Esophagus squamous epithelium (tissue), 5 donors: ENCODE data around the gene CD2. TPM values are rescaled to one million over a fixed set of nuclear protein-coding genes. Genes with fewer than 3 reads are reported as not detected.
A peak's percentile ranks its signal among the peaks of the same experiment; 100 is the strongest.

ENCODE experiments used
- DNase-seq: peaks from one replicate; lab custom pipeline; 2025; lab: John Stamatoyannopoulos, UW
- H3K27ac ChIP-seq, 4 donors: fragments of 200-600 bp; sonication (generic); one replicate each; pipeline ENCODE4 v1.5.1; 2016 to 2019; ENCODE audit warnings: mild to moderate bottlenecking in 1 of 4
- H3K27me3 ChIP-seq, 4 donors: fragments of 200-600 bp; sonication (generic); 1 replicate in 3 of 4; 2 replicates in 1 of 4; pipeline versions ENCODE4 v1.5.1 to v1.6.0; 2017 to 2021; ENCODE audit warnings: antibody characterized with exemption in 1 of 4
- H3K36me3 ChIP-seq, 3 donors: fragments of 200-600 bp; sonication (generic); one replicate each; pipeline ENCODE4 v1.5.1; 2016 to 2019
- H3K4me1 ChIP-seq, 3 donors: fragments of 200-600 bp; sonication (generic); one replicate each; pipeline ENCODE4 v1.5.1; 2017 to 2019
- H3K4me3 ChIP-seq, 4 donors: fragments of 200-600 bp; sonication (generic); 1 replicate in 3 of 4; 2 replicates in 1 of 4; pipeline ENCODE4 v1.5.1; 2016 to 2019; ENCODE audit warnings: mild to moderate bottlenecking in 2 of 4, moderate library complexity in 1 of 4
- H3K9me3 ChIP-seq, 3 donors: fragments of 200-600 bp; sonication (generic); one replicate each; pipeline ENCODE4 v1.5.1; 2016 to 2019
- POLR2A ChIP-seq, 4 donors: fragments of 450-650 bp; IDR thresholded peaks; one replicate each; pipeline ENCODE4 v1.6.1; 2017; ENCODE audit warnings: antibody characterized with exemption in 4 of 4, mild to moderate bottlenecking in 4 of 4, moderate library complexity in 3 of 4
- WGBS, 2 donors: methylation state at CpG; one replicate each; pipeline ENCODE4 v1.1.5; 2018; 5-methylcytosine and 5-hydroxymethylcytosine counted together
- intact Hi-C: fragments of 100-400 bp; cut with DNase I; formaldehyde crosslinking; loops from one replicate; pipeline ENCODE4 v1.15.0; 2022
- total RNA-seq, 4 donors: library from RNA; depleted of rRNA; stranded (reverse); fragments of >200 nt; gene quantifications; one replicate each; pipeline ENCODE4 v1.1.0, GENCODE V29; 2016
- TF ChIP-seq, protein P1 (sequence below), 6 experiments: fragments of 450-650 bp in 4 of 6; fragments of 200-600 bp in 2 of 6; sonication (generic) in 2 of 6; IDR thresholded peaks; one replicate each; pipeline ENCODE4 v1.5.1; 2016 to 2019; ENCODE audit warnings: antibody characterized with exemption in 6 of 6, mild to moderate bottlenecking in 4 of 6, moderate library complexity in 4 of 6
- donor health status: DM: yes; HTN: yes; CAD: no.

The CD2 gene
- total RNA-seq, 4 donors from 2014 or later, result 2.1 to 14.7 (median 5.1) TPM

DNA sequence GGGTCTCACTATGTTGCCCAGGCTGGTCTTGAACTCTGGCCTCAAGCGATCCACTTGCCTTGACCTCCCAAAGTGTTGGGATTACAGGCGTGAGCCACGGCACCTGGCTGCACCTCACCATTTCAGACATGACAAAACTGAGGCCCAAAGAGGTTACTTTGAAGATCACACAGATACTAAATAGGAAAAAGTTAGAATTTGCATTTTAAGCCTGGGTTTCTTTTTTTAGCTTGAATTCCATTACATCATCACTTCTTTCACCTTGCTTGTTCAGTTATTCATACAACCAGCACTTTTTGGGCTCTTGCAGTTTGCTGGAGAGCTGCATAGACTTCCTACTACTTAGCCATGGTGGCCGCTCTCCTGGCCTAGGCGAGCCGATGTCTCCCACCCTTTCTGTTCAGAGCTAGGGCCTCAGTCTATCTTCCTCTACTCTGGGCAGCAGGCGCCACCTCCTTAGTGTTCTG lies 16.3 kb upstream of the CD2 start:
- H3K4me3 ChIP-seq, result no peak overlapping the region
- H3K9me3 ChIP-seq, result peaks cover 0 to 15% (median 4%) of the 10 kb centered on the region in 3 donors
- peaks cover 4 to 28% (median 15%) of the 10 kb centered on the region in 3 donors for H3K4me1 ChIP-seq
- no peak for DNase-seq
- intact Hi-C loops, result loop anchor here (5.0 kb wide), 1 partner anchor 319 kb away; no protein-coding TSS in a partner anchor
- H3K36me3 ChIP-seq, result no peaks in the 10 kb centered on the region
- H3K27ac ChIP-seq, result peak overlapping the region in 3 of 4 donors; percentile 51 to 66 (median 65)
- TF ChIP-seq, protein P1, sequence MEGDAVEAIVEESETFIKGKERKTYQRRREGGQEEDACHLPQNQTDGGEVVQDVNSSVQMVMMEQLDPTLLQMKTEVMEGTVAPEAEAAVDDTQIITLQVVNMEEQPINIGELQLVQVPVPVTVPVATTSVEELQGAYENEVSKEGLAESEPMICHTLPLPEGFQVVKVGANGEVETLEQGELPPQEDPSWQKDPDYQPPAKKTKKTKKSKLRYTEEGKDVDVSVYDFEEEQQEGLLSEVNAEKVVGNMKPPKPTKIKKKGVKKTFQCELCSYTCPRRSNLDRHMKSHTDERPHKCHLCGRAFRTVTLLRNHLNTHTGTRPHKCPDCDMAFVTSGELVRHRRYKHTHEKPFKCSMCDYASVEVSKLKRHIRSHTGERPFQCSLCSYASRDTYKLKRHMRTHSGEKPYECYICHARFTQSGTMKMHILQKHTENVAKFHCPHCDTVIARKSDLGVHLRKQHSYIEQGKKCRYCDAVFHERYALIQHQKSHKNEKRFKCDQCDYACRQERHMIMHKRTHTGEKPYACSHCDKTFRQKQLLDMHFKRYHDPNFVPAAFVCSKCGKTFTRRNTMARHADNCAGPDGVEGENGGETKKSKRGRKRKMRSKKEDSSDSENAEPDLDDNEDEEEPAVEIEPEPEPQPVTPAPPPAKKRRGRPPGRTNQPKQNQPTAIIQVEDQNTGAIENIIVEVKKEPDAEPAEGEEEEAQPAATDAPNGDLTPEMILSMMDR (IDR thresholded peaks at IDR 0.05), result no peak
- TF ChIP-seq POLR2A (IDR thresholded peaks at IDR 0.05), result no peak
- 69 to 82% methylated on average over 4 to 7 of the region's 7 CpGs for WGBS, 2 donors
- no peaks in the 10 kb centered on the region for H3K27me3 ChIP-seq

DNA sequence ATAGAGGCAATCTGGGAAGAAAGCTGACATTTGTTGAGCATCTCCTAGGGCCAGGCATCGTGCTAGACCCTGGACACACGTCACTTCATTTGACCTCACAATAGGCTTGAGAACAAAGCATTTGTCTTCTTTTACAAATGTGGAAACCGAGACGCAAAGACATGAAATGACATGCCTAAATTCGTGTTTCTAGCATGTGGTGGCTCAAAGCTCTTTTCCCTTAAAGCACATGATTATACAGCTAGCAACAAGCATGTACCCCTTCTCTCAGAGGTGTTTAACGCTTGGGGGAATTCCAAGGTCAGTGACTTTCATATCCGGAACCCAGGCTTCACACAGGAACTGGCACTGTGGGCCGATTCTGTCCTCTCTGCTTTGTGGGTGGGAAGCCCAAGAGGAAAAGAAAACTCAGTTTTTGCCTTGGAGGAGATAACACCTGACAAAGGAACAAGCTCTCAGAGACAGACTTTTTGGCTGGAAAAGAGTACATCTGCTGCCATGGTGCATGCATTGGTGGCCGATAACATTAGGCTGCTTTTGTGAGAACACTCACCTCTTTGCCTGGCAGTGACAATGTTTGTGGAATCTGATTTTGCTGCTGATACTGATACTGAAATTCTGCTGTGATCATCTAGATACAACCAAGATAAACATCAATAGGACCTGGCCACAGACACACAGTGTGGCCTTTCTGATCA lies 15.4 kb upstream of the CD2 start:
- Histone ChIP-seq H3K27ac (peak overlapping the region; percentile 51 to 66 (median 64)), H3K36me3 (no peaks in the 10 kb centered on the region), H3K4me1 (peaks cover 4 to 28% (median 15%) of the 10 kb centered on the region in 3 donors), H3K27me3 (no peaks in the 10 kb centered on the region), H3K9me3 (peaks cover 0 to 25% (median 13%) of the 10 kb centered on the region in 3 donors), H3K4me3 (no peak overlapping the region)
- TF ChIP-seq POLR2A (IDR thresholded peaks at IDR 0.05), result no peak
- TF ChIP-seq, protein P1 (IDR thresholded peaks at IDR 0.05), result no peak
- no peak for DNase-seq
- 28 to 46% methylated on average over 8 to 9 of the region's 9 CpGs for WGBS, 2 donors
- intact Hi-C loops, result loop anchor here (5.0 kb wide), 1 partner anchor 318 kb away; no protein-coding TSS in a partner anchor

DNA sequence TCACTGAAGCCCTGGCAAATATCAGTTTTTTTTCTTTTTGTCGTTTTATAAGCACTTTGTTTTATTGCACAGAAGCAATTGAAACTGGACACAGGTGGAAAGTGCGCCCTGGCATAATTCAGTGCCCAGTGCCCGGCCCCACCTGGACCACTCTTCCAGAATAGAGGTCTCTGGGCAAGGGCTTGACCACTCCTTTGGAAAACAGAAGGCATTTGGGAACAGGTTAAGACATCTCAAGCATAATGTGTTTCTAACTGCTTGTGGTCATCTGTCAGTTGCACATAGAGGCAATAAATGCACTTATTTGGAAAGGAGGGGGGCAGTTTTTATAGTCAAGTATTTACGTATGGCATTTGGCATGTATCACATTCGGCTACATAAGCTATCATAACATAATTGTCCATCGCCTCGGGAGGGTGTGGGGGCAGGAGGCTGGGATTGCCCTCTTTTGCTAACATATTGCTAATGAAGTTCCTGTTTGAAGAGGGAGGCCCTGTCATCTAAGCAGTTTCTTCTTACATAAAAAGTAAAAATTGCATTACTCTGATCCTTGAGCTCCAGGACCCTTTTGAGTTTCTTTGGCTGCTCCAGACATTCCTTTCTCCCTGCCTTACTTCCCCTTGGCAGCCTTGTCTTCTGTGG lies 14.7 kb upstream of the CD2 start:
- no peak for TF ChIP-seq POLR2A (IDR thresholded peaks at IDR 0.05)
- TF ChIP-seq, protein P1 (IDR thresholded peaks at IDR 0.05), result no peak
- H3K4me3 ChIP-seq, result no peak overlapping the region
- intact Hi-C loops, result loop anchor here (5.0 kb wide), 1 partner anchor 318 kb away; no protein-coding TSS in a partner anchor
- H3K27ac ChIP-seq, result peak overlapping the region; percentile 51 to 66 (median 64)
- WGBS, 2 donors, result 76% methylated on average over 7 of the region's 7 CpGs
- peaks cover 4 to 28% (median 15%) of the 10 kb centered on the region in 3 donors for H3K4me1 ChIP-seq
- peaks cover 0 to 31% (median 19%) of the 10 kb centered on the region in 3 donors for H3K9me3 ChIP-seq
- DNase-seq, result no peak
- H3K36me3 ChIP-seq, result no peaks in the 10 kb centered on the region
- H3K27me3 ChIP-seq, result no peaks in the 10 kb centered on the region

DNA sequence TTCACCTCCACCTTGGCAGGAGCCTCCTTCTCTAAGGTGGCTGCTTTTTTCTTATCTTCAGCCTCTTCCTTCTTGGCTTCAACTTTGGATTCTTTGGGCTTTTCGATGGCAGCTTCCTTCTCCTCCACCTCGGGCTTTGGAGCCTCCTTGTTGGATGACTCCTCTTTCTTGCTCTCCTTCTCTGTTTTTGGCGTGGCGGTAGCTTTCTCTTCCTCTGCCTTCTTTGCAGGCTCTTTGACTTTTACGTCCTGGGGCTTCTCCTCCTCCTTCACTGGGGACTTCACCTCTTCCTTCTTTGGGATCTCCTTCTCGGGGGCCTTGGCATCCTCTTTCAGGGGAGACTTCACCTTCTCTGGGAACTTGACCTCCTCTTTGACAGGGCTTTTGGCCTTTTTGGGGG lies 13.9 kb upstream of the CD2 start:
- intact Hi-C loops, result no loop called here
- Histone ChIP-seq H3K27me3 (no peaks in the 10 kb centered on the region), H3K36me3 (no peaks in the 10 kb centered on the region), H3K27ac (no peak overlapping the region), H3K4me1 (peaks cover 4 to 28% (median 15%) of the 10 kb centered on the region in 3 donors), H3K4me3 (no peak overlapping the region), H3K9me3 (peaks cover 0 to 39% (median 27%) of the 10 kb centered on the region in 3 donors)
- DNase-seq, result no peak
- TF ChIP-seq POLR2A (IDR thresholded peaks at IDR 0.05), result no peak
- TF ChIP-seq, protein P1 (IDR thresholded peaks at IDR 0.05), result no peak
- WGBS, 2 donors, result 90 to 96% methylated on average over 6 of the region's 6 CpGs

DNA sequence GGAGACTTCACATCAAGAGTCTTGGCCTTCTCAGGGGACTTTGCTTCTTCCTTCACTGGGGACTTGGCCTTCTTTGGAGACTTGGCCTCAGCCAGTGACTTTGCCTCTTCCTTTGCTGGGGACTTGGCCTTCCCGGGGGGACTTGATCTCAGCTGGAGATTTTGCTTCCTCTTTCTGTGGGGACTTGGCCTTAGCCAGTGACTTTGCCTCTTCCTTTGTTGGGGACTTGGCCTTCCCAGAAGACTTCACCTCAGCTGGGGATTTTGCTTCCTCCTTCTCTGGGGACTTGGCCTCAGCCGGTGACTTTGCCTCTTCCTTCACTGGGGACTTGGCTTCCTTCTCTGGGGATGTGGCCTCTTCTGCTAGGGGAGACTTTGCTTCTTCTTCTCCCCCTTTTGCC lies 13.5 kb upstream of the CD2 start:
- H3K36me3 ChIP-seq, result no peaks in the 10 kb centered on the region
- H3K4me1 ChIP-seq, result peaks cover 4 to 28% (median 15%) of the 10 kb centered on the region in 3 donors
- no peaks in the 10 kb centered on the region for H3K27me3 ChIP-seq
- intact Hi-C loops, result no loop called here
- WGBS, 2 donors, result 66 to 77% methylated on average over 2 of the region's 2 CpGs
- peaks cover 0 to 44% (median 29%) of the 10 kb centered on the region in 3 donors for H3K9me3 ChIP-seq
- no peak for DNase-seq
- no peak overlapping the region for H3K27ac ChIP-seq
- H3K4me3 ChIP-seq, result no peak overlapping the region
- no peak for TF ChIP-seq POLR2A (IDR thresholded peaks at IDR 0.05)
- TF ChIP-seq, protein P1 (IDR thresholded peaks at IDR 0.05), result no peak
